ENCODE results near the gene SCARF2.

The SCARF2 gene

GRCh38 chr22:20408891-20409290, 28.7 kb downstream of the SCARF2 start:
- DNase-seq = no peak

- DNase-seq = no peak
Measured at GRCh38 chr22:20407829-20408228, 29.8 kb downstream of the SCARF2 start.

GRCh38 chr22:20406686-20407408, 30.8 kb downstream of the SCARF2 start:
- no peak for DNase-seq

GRCh38 chr22:20405931-20406685, 31.5 kb downstream of the SCARF2 start:
- no peak for DNase-seq

GRCh38 chr22:20405291-20405930, 32.2 kb downstream of the SCARF2 start:
- no peak for DNase-seq

- no peak for DNase-seq
Measured at GRCh38 chr22:20404881-20405280, 32.7 kb downstream of the SCARF2 start.

- no peak for DNase-seq
Measured at GRCh38 chr22:20403779-20404140, 33.9 kb downstream of the SCARF2 start.

- DNase-seq = no peak
Measured at GRCh38 chr22:20402960-20403778, 34.5 kb downstream of the SCARF2 start.

- DNase-seq = no peak
Measured at GRCh38 chr22:20401376-20402014, 36.1 kb downstream of the SCARF2 start.

GRCh38 chr22:20400606-20401375, 36.8 kb downstream of the SCARF2 start:
- no peak for DNase-seq

GRCh38 chr22:20399866-20400605, 37.6 kb downstream of the SCARF2 start:
- DNase-seq = no peak

- no peak for DNase-seq
Measured at GRCh38 chr22:20398420-20398819, 39.2 kb downstream of the SCARF2 start.

- no peak for DNase-seq
Measured at GRCh38 chr22:20397498-20397897, 40.1 kb downstream of the SCARF2 start.

GRCh38 chr22:20396639-20397038, 41.0 kb downstream of the SCARF2 start:
- no peak for DNase-seq

- DNase-seq = no peak
Measured at GRCh38 chr22:20395907-20396287, 41.7 kb downstream of the SCARF2 start.

- DNase-seq = no peak
Measured at GRCh38 chr22:20395181-20395906, 42.3 kb downstream of the SCARF2 start.

- DNase-seq = peak; percentile 66
Measured at GRCh38 chr22:20393705-20394476, 43.7 kb downstream of the SCARF2 start, which contains the start of gene ZNF74. TSS of gene ZNF74 (plus strand) at chr22:20394151. CDS start at chr22:20394629, 478 bp downstream.

- DNase-seq = no peak
Measured at GRCh38 chr22:20392983-20393704, 44.5 kb downstream of the SCARF2 start.
